CD4-positive, alpha-beta T cell (primary cell): Measurements from ENCODE around the gene SIRPB2. TPM values are rescaled to one million over a fixed set of nuclear protein-coding genes. Genes with fewer than 3 reads are reported as not detected.

Experiments
- ATAC-seq: fragments of 200-7000 bp; cut with Tn5 transposase; one replicate; pipeline ENCODE4 v1.10.0; 2022; ENCODE audit warnings: mild to moderate bottlenecking; ENCODE audit not compliant: poor library complexity
- CTCF ChIA-PET: fragments of 350-600 bp; sonication (Branson Sonifier 250); formaldehyde crosslinking; loops from one replicate; lab custom pipeline; 2021; ENCODE audit warnings: antibody characterized with exemption, inconsistent platforms; lab: Charles Lee
- POLR2A ChIA-PET: fragments of 350-600 bp; sonication (Branson Sonifier 250); formaldehyde crosslinking; loops from one replicate; lab custom pipeline; 2021; ENCODE audit warnings: antibody characterized with exemption, inconsistent platforms; lab: Charles Lee
- DNase-seq, 14 experiments: peaks; one replicate each; pipeline ENCODE4 v3.0.0-alpha.2; 2013 to 2020; ENCODE audit warnings: mixed read lengths in 2 of 14
- H3K27ac ChIP-seq, 2 donors: one replicate each; pipeline versions ENCODE4 v1.5.1 to v1.7.0; 2013; ENCODE audit warnings: low read length in 2 of 2, low read depth in 1 of 2, mild to moderate bottlenecking in 1 of 2
- H3K27me3 ChIP-seq, 2 experiments: 1 replicate in 1 of 2; 2 replicates in 1 of 2; pipeline versions ENCODE4 v1.6.1 to v1.7.0; 2013; ENCODE audit warnings: low read length in 2 of 2, control low read depth in 1 of 2, mild to moderate bottlenecking in 1 of 2, moderate library complexity in 1 of 2; ENCODE audit not compliant: insufficient read depth in 2 of 2, control insufficient read depth in 1 of 2
- H3K36me3 ChIP-seq: one replicate; pipeline ENCODE4 v1.6.1; 2013; ENCODE audit warnings: low read length, control low read depth; ENCODE audit not compliant: insufficient read depth
- H3K4me1 ChIP-seq: one replicate; pipeline ENCODE4 v1.6.1; 2013; ENCODE audit warnings: low read length, control low read depth; ENCODE audit not compliant: insufficient read depth
- H3K4me3 ChIP-seq: one replicate; pipeline ENCODE4 v1.5.1; 2013; ENCODE audit warnings: mild to moderate bottlenecking, low read length, moderate library complexity
- H3K9me3 ChIP-seq, 2 experiments: 1 replicate in 1 of 2; 2 replicates in 1 of 2; pipeline versions ENCODE4 v1.6.1 to v1.7.0; 2013; ENCODE audit warnings: low read length in 2 of 2, mild to moderate bottlenecking in 2 of 2, control low read depth in 1 of 2, moderate library complexity in 1 of 2; ENCODE audit not compliant: control insufficient read depth in 1 of 2, insufficient read depth in 1 of 2
- H3K27ac Mint-ChIP-seq: one replicate; pipeline ENCODE4 v1.8.0; 2020; ENCODE audit warnings: mixed read lengths
- H3K27me3 Mint-ChIP-seq: one replicate; pipeline ENCODE4 v1.8.0; 2021; ENCODE audit warnings: mixed read lengths
- H3K36me3 Mint-ChIP-seq: one replicate; pipeline ENCODE4 v1.8.0; 2021; ENCODE audit warnings: low read depth, mixed read lengths
- H3K4me1 Mint-ChIP-seq: one replicate; pipeline ENCODE4 v1.8.0; 2021; ENCODE audit warnings: low read depth, mixed read lengths
- H3K4me3 Mint-ChIP-seq: one replicate; pipeline ENCODE4 v1.8.0; 2020; ENCODE audit warnings: mild to moderate bottlenecking, mixed read lengths
- H3K9me3 Mint-ChIP-seq: one replicate; pipeline ENCODE4 v1.8.0; 2020; ENCODE audit warnings: mixed read lengths
- intact Hi-C, 2 experiments: fragments of 100-400 bp; cut with DNase I in 1 of 2; cut with micrococcal nuclease in 1 of 2; formaldehyde crosslinking; loops; one replicate each; pipeline versions ENCODE4 v1.15.1 to v1.9.0; 2023 to 2025; cut with DNase I, micrococcal nuclease
- total RNA-seq, 174 experiments: library from RNA in 2 of 174; stranded (reverse) in 2 of 174; gene quantifications; one replicate each; pipeline ENCODE4 v1.2.3 and lab custom pipeline; 2021 to 2026
- TF ChIP-seq, protein P1 (sequence below): fragments of 200-600 bp; IDR thresholded peaks from one replicate; pipeline ENCODE4 v1.8.0; 2022; ENCODE audit warnings: antibody characterized with exemption, mild to moderate bottlenecking

Gene SIRPB2
- total RNA-seq, 2 experiments from 2014 or later, result 0.20 to 0.49 TPM

- intact Hi-C loops, result loop anchor here (5.0 to 10.0 kb wide), 3 partner anchors 46 to 226 kb away; partner anchors contain the start of gene FKBP1A (in 1 of the 2)
- TF ChIP-seq, protein P1, sequence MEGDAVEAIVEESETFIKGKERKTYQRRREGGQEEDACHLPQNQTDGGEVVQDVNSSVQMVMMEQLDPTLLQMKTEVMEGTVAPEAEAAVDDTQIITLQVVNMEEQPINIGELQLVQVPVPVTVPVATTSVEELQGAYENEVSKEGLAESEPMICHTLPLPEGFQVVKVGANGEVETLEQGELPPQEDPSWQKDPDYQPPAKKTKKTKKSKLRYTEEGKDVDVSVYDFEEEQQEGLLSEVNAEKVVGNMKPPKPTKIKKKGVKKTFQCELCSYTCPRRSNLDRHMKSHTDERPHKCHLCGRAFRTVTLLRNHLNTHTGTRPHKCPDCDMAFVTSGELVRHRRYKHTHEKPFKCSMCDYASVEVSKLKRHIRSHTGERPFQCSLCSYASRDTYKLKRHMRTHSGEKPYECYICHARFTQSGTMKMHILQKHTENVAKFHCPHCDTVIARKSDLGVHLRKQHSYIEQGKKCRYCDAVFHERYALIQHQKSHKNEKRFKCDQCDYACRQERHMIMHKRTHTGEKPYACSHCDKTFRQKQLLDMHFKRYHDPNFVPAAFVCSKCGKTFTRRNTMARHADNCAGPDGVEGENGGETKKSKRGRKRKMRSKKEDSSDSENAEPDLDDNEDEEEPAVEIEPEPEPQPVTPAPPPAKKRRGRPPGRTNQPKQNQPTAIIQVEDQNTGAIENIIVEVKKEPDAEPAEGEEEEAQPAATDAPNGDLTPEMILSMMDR, result no peak
- ATAC-seq (no peak), DNase-seq (no peak)
- Mint-ChIP-seq H3K27me3 (no peaks in the 10 kb centered on the region), H3K9me3 (no peaks in the 10 kb centered on the region), H3K4me1 (peaks cover 52% of the 10 kb centered on the region), H3K4me3 (no peak overlapping the region), H3K36me3 (peaks cover 25% of the 10 kb centered on the region), H3K27ac (no peak overlapping the region)
- Histone ChIP-seq H3K4me1 (peaks cover 27% of the 10 kb centered on the region), H3K36me3 (peaks cover 23% of the 10 kb centered on the region), H3K27me3 (no peaks in the 10 kb centered on the region), H3K9me3 (no peaks in the 10 kb centered on the region), H3K4me3 (no peak overlapping the region), H3K27ac (no peak overlapping the region)
- POLR2A ChIA-PET, result interaction anchor here (0.6 to 1.0 kb wide), 2 partner anchors 126 to 1372 kb away, joined by 3 read pairs; no protein-coding TSS in a partner anchor
- CTCF ChIA-PET, result interaction anchor here (1.2 to 2.0 kb wide), 3 partner anchors 9 to 114 kb away, joined by 3 to 9 read pairs (median 6); no protein-coding TSS in a partner anchor
These were observed 52.9 kb downstream of the SIRPB2 start for GRCh38 chr20:1438361-1438760.

DNA sequence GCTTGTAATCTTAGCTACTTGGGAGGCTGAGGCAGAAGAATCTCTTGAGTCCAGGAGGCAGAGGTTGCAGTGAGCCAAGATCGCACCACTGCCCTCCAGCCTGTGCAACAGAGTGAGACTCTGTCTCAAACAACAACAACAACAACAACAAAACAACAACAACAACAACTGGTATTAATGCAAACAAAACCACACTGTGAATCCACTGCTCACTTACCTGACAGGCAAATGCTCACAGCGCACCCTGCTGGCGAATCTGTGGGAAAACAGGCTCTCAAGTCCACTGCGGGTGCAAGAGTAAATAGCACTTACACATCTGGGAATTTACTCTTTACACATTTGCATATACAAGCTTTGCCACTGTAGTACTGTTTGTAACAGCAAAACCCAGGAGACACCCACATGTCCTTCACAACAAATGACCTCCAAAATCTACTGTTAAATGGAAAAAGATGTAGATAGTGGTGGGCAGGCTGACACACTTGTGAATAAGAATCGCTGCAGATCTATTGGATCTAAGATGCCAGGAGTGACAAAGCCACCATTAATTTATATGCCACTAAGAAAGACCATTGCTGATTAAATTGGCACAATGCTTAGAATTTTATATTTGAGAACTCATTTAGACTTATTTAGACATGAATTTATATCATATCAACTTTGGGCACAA, 53.9 kb downstream of the SIRPB2 start:
- H3K27me3 Mint-ChIP-seq, result no peaks in the 10 kb centered on the region
- peaks cover 56% of the 10 kb centered on the region for H3K4me1 Mint-ChIP-seq
- Histone ChIP-seq H3K4me1 (peaks cover 27% of the 10 kb centered on the region), H3K36me3 (peaks cover 13% of the 10 kb centered on the region), H3K4me3 (no peak overlapping the region), H3K27ac (no peak overlapping the region), H3K9me3 (no peaks in the 10 kb centered on the region), H3K27me3 (no peaks in the 10 kb centered on the region)
- ChIA-PET POLR2A (no interaction called here), CTCF (interaction anchor here (0.6 to 2.5 kb wide), 12 partner anchors 10 to 248 kb away, joined by 3 to 9 read pairs (median 3); partner anchors contain the start of gene NSFL1C)
- H3K4me3 Mint-ChIP-seq, result no peak overlapping the region
- TF ChIP-seq, protein P1, result peak; percentile 90
- no peaks in the 10 kb centered on the region for H3K9me3 Mint-ChIP-seq
- H3K36me3 Mint-ChIP-seq, result peaks cover 15% of the 10 kb centered on the region
- intact Hi-C loops, result loop anchor here (1.0 to 10.0 kb wide), 6 partner anchors 45 to 225 kb away; partner anchors contain the start of gene FKBP1A (in 2 of the 2)
- H3K27ac Mint-ChIP-seq, result no peak overlapping the region
- DNase-seq (peak; percentile 68 to 90 (median 75)), ATAC-seq (peak; percentile 70)

GRCh38 chr20:1436263-1436662, 55.0 kb downstream of the SIRPB2 start:
- H3K36me3 Mint-ChIP-seq, result peaks cover 4% of the 10 kb centered on the region
- Histone ChIP-seq H3K36me3 (peaks cover 2% of the 10 kb centered on the region), H3K27me3 (no peaks in the 10 kb centered on the region), H3K4me1 (peaks cover 23% of the 10 kb centered on the region), H3K4me3 (no peak overlapping the region), H3K9me3 (no peaks in the 10 kb centered on the region), H3K27ac (no peak overlapping the region)
- ChIA-PET POLR2A (interaction anchor here (1.6 to 2.0 kb wide), 3 partner anchors 43 to 111 kb away, joined by 4 to 9 read pairs (median 6); partner anchors contain the start of gene FKBP1A), CTCF (interaction anchor here (1.7 to 2.5 kb wide), 3 partner anchors 30 to 123 kb away, joined by 6 to 8 read pairs (median 7); partner anchors contain the start of gene NSFL1C)
- TF ChIP-seq, protein P1, result no peak
- H3K27ac Mint-ChIP-seq, result no peak overlapping the region
- H3K27me3 Mint-ChIP-seq, result no peaks in the 10 kb centered on the region
- DNase-seq (no peak), ATAC-seq (no peak)
- H3K4me3 Mint-ChIP-seq, result no peak overlapping the region
- intact Hi-C loops, result loop anchor here (2.0 to 10.0 kb wide), 5 partner anchors 43 to 224 kb away; partner anchors contain the start of gene FKBP1A (in 2 of the 2)
- H3K4me1 Mint-ChIP-seq, result peaks cover 46% of the 10 kb centered on the region
- no peaks in the 10 kb centered on the region for H3K9me3 Mint-ChIP-seq
